ENCODE data around the gene STS.

STS gene

GRCh38 chrX:7111518-7111917 is 36.0 kb upstream of the STS start:
- H3K4me3 ChIP-seq (ENCODE audit: low read length): no peak overlapping the region
- peaks cover 37% of the 10 kb centered on the region for H3K4me1 ChIP-seq (ENCODE audit: low read length)
- H3K4me2 ChIP-seq (ENCODE audit: low read length): no peak overlapping the region

GRCh38 chrX:7112071-7112470 is 35.4 kb upstream of the STS start:
- H3K36me3 ChIP-seq (replicated peaks; ENCODE audit: low read depth, low read length): no peaks in the 10 kb centered on the region
- TF ChIP-seq EZH2phosphoT487 (IDR thresholded peaks at IDR 0.05; ENCODE audit: low read depth) (no peak), CTCF (IDR thresholded peaks at IDR 0.05; ENCODE audit: low read depth, low read length) (no peak)
- H3K27ac ChIP-seq (ENCODE audit: low read length): no peak overlapping the region
- no peak overlapping the region for H2AFZ ChIP-seq (ENCODE audit: low read depth, low read length)
- no peaks in the 10 kb centered on the region for H4K20me1 ChIP-seq (ENCODE audit: insufficient read depth, low read length)
- no peaks in the 10 kb centered on the region for H3K9me3 ChIP-seq (ENCODE audit: insufficient read depth, low read length)
- no peak overlapping the region for H3K4me3 ChIP-seq (ENCODE audit: low read length)
- peaks cover 9% of the 10 kb centered on the region for H3K79me2 ChIP-seq (ENCODE audit: low read length)
- no peak overlapping the region for H3K4me2 ChIP-seq (ENCODE audit: low read length)
- H3K4me1 ChIP-seq (ENCODE audit: low read length): peaks cover 37% of the 10 kb centered on the region
- H3K27me3 ChIP-seq (ENCODE audit: low read depth, low read length): no peaks in the 10 kb centered on the region
- H3K9ac ChIP-seq (ENCODE audit: low read length): no peak overlapping the region

More at GRCh38 chrX:7111518-7111917, 36.0 kb upstream of the STS start:
- H3K79me2 ChIP-seq (ENCODE audit: low read length): peaks cover 9% of the 10 kb centered on the region
- no peaks in the 10 kb centered on the region for H3K36me3 ChIP-seq (replicated peaks; ENCODE audit: low read depth, low read length)
- no peak overlapping the region for H3K9ac ChIP-seq (ENCODE audit: low read length)
- H2AFZ ChIP-seq (ENCODE audit: low read depth, low read length): no peak overlapping the region
- H3K27ac ChIP-seq (ENCODE audit: low read length): no peak overlapping the region
- H4K20me1 ChIP-seq (ENCODE audit: insufficient read depth, low read length): no peaks in the 10 kb centered on the region
- no peak for TF ChIP-seq EZH2phosphoT487 (IDR thresholded peaks at IDR 0.05; ENCODE audit: low read depth)
- no peak for TF ChIP-seq CTCF (IDR thresholded peaks at IDR 0.05; ENCODE audit: low read depth, low read length)
- no peaks in the 10 kb centered on the region for H3K27me3 ChIP-seq (ENCODE audit: low read depth, low read length)
- no peaks in the 10 kb centered on the region for H3K9me3 ChIP-seq (ENCODE audit: insufficient read depth, low read length)

DNA sequence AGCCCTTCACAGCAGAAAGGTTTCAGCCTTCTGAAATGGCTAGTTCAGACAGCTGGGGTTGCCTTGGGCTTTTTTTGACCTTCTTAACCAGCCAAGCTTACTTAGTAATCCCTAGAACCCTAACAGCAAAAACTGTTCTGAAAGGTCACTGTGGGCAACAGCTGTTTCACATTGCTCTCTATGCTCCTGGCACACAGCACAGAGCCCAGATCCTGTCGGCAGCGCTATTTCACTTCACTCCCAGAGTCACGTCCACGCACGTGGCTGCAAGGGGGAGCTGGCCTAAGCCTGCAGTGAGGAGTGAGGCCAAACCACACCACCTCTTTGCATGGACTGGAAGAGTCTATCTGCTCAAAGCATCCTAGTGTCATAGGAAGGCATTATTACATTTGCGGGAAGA is 32.0 kb upstream of the STS start:
- H4K20me1 ChIP-seq (ENCODE audit: insufficient read depth, low read length): no peaks in the 10 kb centered on the region
- no peak overlapping the region for H3K27ac ChIP-seq (ENCODE audit: low read length)
- H3K36me3 ChIP-seq (replicated peaks; ENCODE audit: low read depth, low read length): no peaks in the 10 kb centered on the region
- no peak overlapping the region for H3K4me3 ChIP-seq (ENCODE audit: low read length)
- H3K9me3 ChIP-seq (ENCODE audit: insufficient read depth, low read length): no peaks in the 10 kb centered on the region
- H3K27me3 ChIP-seq (ENCODE audit: low read depth, low read length): no peaks in the 10 kb centered on the region
- H3K79me2 ChIP-seq (ENCODE audit: low read length): peaks cover 4% of the 10 kb centered on the region; the same call in 1 of the 2 replicates
- TF ChIP-seq CTCF (IDR thresholded peaks at IDR 0.05; ENCODE audit: low read depth, low read length) (no peak), EZH2phosphoT487 (IDR thresholded peaks at IDR 0.05; ENCODE audit: low read depth) (no peak)
- no peak overlapping the region for H3K9ac ChIP-seq (ENCODE audit: low read length)
- H3K4me2 ChIP-seq (ENCODE audit: low read length): peak overlapping the region; percentile 14; the same call in 1 of the 2 replicates
- peaks cover 31% of the 10 kb centered on the region for H3K4me1 ChIP-seq (ENCODE audit: low read length)
- no peak overlapping the region for H2AFZ ChIP-seq (ENCODE audit: low read depth, low read length)

- peaks cover 4% of the 10 kb centered on the region; the same call in 1 of the 2 replicates for H3K79me2 ChIP-seq (ENCODE audit: low read length)
- H3K36me3 ChIP-seq (replicated peaks; ENCODE audit: low read depth, low read length): no peaks in the 10 kb centered on the region
Observed at GRCh38 chrX:7116081-7116480, 31.4 kb upstream of the STS start.

More at GRCh38 chrX:7116081-7116480, 31.4 kb upstream of the STS start:
- H3K9ac ChIP-seq (ENCODE audit: low read length): no peak overlapping the region
- H2AFZ ChIP-seq (ENCODE audit: low read depth, low read length): no peak overlapping the region
- H4K20me1 ChIP-seq (ENCODE audit: insufficient read depth, low read length): no peaks in the 10 kb centered on the region
- H3K9me3 ChIP-seq (ENCODE audit: insufficient read depth, low read length): no peaks in the 10 kb centered on the region
- no peaks in the 10 kb centered on the region for H3K27me3 ChIP-seq (ENCODE audit: low read depth, low read length)
- no peak overlapping the region for H3K27ac ChIP-seq (ENCODE audit: low read length)
- H3K4me3 ChIP-seq (ENCODE audit: low read length): no peak overlapping the region
- TF ChIP-seq CTCF (IDR thresholded peaks at IDR 0.05; ENCODE audit: low read depth, low read length) (no peak), EZH2phosphoT487 (IDR thresholded peaks at IDR 0.05; ENCODE audit: low read depth) (no peak)
- no peak overlapping the region for H3K4me2 ChIP-seq (ENCODE audit: low read length)
- H3K4me1 ChIP-seq (ENCODE audit: low read length): peaks cover 26% of the 10 kb centered on the region
